Measurements from ENCODE around the gene NHLH1. TPM values are rescaled to one million over a fixed set of nuclear protein-coding genes. Genes with fewer than 3 reads are reported as not detected.

NHLH1 gene
- total RNA-seq, 1 donor from 2014 or later, result 0.96 TPM

GRCh38 chr1:160413716-160414115, 46.8 kb downstream of the NHLH1 start:
- Mint-ChIP-seq H3K27ac (peak overlapping the region; percentile 21), H3K36me3 (ENCODE audit: insufficient read depth) (peaks cover 5% of the 10 kb centered on the region), H3K4me3 (ENCODE audit: low read depth) (no peak overlapping the region), H3K9me3 (ENCODE audit: low read depth) (no peaks in the 10 kb centered on the region), H3K4me1 (ENCODE audit: low read depth) (peaks cover 33% of the 10 kb centered on the region), H3K27me3 (no peaks in the 10 kb centered on the region)
- no peak for TF ChIP-seq CTCF (IDR thresholded peaks at IDR 0.05; ENCODE audit: unreplicated experiment)
- no peak for DNase-seq (ENCODE audit: low spot score, unreplicated experiment)

- no peak overlapping the region for H3K27ac Mint-ChIP-seq
- DNase-seq (ENCODE audit: low spot score, unreplicated experiment), result no peak
- H3K9me3 Mint-ChIP-seq (ENCODE audit: low read depth), result no peaks in the 10 kb centered on the region
- no peaks in the 10 kb centered on the region for H3K27me3 Mint-ChIP-seq
- H3K36me3 Mint-ChIP-seq (ENCODE audit: insufficient read depth), result peaks cover 9% of the 10 kb centered on the region
- TF ChIP-seq CTCF (IDR thresholded peaks at IDR 0.05; ENCODE audit: unreplicated experiment), result no peak
- H3K4me3 Mint-ChIP-seq (ENCODE audit: low read depth), result no peak overlapping the region
- peaks cover 26% of the 10 kb centered on the region for H3K4me1 Mint-ChIP-seq (ENCODE audit: low read depth)
Measured at GRCh38 chr1:160414881-160415280, 48.0 kb downstream of the NHLH1 start.

- Mint-ChIP-seq H3K9me3 (ENCODE audit: low read depth) (no peaks in the 10 kb centered on the region), H3K36me3 (ENCODE audit: insufficient read depth) (peaks cover 15% of the 10 kb centered on the region), H3K27ac (peak overlapping the region; percentile 9), H3K4me1 (ENCODE audit: low read depth) (peaks cover 20% of the 10 kb centered on the region), H3K4me3 (ENCODE audit: low read depth) (no peak overlapping the region), H3K27me3 (no peaks in the 10 kb centered on the region)
- no peak for DNase-seq (ENCODE audit: low spot score, unreplicated experiment)
- no peak for TF ChIP-seq CTCF (IDR thresholded peaks at IDR 0.05; ENCODE audit: unreplicated experiment)
Measured at GRCh38 chr1:160415696-160416290, 48.9 kb downstream of the NHLH1 start.

- TF ChIP-seq CTCF (IDR thresholded peaks at IDR 0.05; ENCODE audit: unreplicated experiment), result peak; percentile 38
- H3K4me3 Mint-ChIP-seq (ENCODE audit: low read depth), result no peak overlapping the region
- peak overlapping the region; percentile 76 for H3K27ac Mint-ChIP-seq
- no peaks in the 10 kb centered on the region for H3K27me3 Mint-ChIP-seq
- no peaks in the 10 kb centered on the region for H3K9me3 Mint-ChIP-seq (ENCODE audit: low read depth)
- peaks cover 16% of the 10 kb centered on the region for H3K4me1 Mint-ChIP-seq (ENCODE audit: low read depth)
- DNase-seq (ENCODE audit: low spot score, unreplicated experiment), result no peak
- peaks cover 18% of the 10 kb centered on the region for H3K36me3 Mint-ChIP-seq (ENCODE audit: insufficient read depth)
Measured at GRCh38 chr1:160416369-160416768, 49.5 kb downstream of the NHLH1 start.

GRCh38 chr1:160418483-160418882, 51.6 kb downstream of the NHLH1 start:
- H3K36me3 Mint-ChIP-seq (ENCODE audit: insufficient read depth), result peaks cover 26% of the 10 kb centered on the region

More at GRCh38 chr1:160418483-160418882, 51.6 kb downstream of the NHLH1 start:
- Mint-ChIP-seq H3K27me3 (no peaks in the 10 kb centered on the region), H3K4me1 (ENCODE audit: low read depth) (peaks cover 11% of the 10 kb centered on the region), H3K27ac (no peak overlapping the region), H3K9me3 (ENCODE audit: low read depth) (no peaks in the 10 kb centered on the region), H3K4me3 (ENCODE audit: low read depth) (no peak overlapping the region)
- DNase-seq (ENCODE audit: low spot score, unreplicated experiment), result no peak
- TF ChIP-seq CTCF (IDR thresholded peaks at IDR 0.05; ENCODE audit: unreplicated experiment), result no peak

Data from progenitor cell of endocrine pancreas (in vitro differentiated cells).